Bronchial epithelial cell (primary cell): ENCODE results near the gene GARIN5B. TPM values are rescaled to one million over a fixed set of nuclear protein-coding genes. Genes with fewer than 3 reads are reported as not detected.
A peak's percentile ranks its signal among the peaks of the same experiment; 100 is the strongest.
"Not testable (repeated sequence)": the region's sequence is repeated elsewhere in the genome, so short reads cannot be mapped to it uniquely, and the experiment has no call there.

Experiments
- DNase-seq: peaks from one replicate; pipeline ENCODE4 v3.0.0-alpha.2; 2010; ENCODE audit warnings: low read depth
- FAIRE-seq: peaks from 2 replicates; lab custom pipeline; 2011; peaks lifted over from hg19 to GRCh38; lab: Jason Lieb, UNC
- H3K27me3 ChIP-seq: 2 replicates; pipeline ENCODE4 v1.5.1; 2011; ENCODE audit warnings: low read length; ENCODE audit not compliant: control insufficient read depth, insufficient read depth
- H3K36me3 ChIP-seq: 2 replicates; pipeline ENCODE4 v1.5.1; 2011; ENCODE audit warnings: low read length; ENCODE audit not compliant: control insufficient read depth, insufficient read depth
- H3K4me3 ChIP-seq: 2 replicates; pipeline ENCODE4 v1.5.1; 2011; ENCODE audit warnings: mild to moderate bottlenecking, low read depth, low read length, control low read depth
- total RNA-seq: library from RNA; depleted of rRNA; stranded (reverse); fragments of >200 nt; gene quantifications from 2 replicates; pipeline ENCODE4 v1.2.1, GENCODE V29; 2014
- TF ChIP-seq, protein P1 (sequence below): IDR thresholded peaks from 2 replicates; pipeline ENCODE4 v1.5.1; 2011; ENCODE audit warnings: mild to moderate bottlenecking, moderate library complexity, low read length, control low read depth, inconsistent platforms; ENCODE audit not compliant: insufficient read depth, severe bottlenecking

GARIN5B gene
- total RNA-seq, 1 donor from 2014 or later: not detected

DNA sequence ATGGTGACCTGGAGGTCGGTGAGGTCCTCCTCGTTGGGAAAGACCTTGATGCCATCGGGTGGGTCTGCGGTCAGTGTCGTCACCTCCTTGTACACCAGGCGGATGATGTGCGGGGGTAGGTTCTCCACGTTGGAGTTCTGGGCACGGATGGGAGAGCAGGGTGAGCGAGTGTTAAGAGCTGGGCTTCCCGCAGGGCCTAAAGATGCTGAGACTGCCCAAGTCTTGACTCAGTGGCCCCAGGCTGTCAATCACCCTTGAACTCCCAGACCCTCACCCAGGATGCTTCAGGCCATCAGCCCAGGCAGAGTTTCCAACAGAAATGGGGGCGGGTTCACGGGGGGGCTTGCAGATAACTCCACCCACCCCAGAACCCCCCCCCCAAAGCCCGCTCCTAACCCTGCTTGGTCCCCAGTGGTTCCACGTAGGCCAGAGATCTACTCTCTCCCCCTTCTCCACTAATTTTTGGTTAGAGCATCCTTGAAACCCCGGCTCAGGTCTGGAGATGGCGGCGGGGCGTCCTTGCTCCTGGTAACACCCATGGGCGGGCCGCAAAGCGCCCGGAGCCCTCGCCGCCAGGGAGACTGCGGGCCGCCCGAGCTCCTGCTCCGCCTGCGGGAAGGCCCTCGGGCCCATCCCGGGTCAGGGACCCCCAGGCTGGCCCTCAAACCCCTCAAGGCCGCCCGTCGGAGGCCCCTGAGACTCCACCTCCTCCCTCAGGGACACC, 43.9 kb upstream of the GARIN5B start:
- Histone ChIP-seq H3K36me3 (peaks cover 17% of the 10 kb centered on the region), H3K4me3 (peak overlapping the region; percentile 76), H3K27me3 (no peaks in the 10 kb centered on the region)
- FAIRE-seq (no peak), DNase-seq (no peak)
- TF ChIP-seq, protein P1, sequence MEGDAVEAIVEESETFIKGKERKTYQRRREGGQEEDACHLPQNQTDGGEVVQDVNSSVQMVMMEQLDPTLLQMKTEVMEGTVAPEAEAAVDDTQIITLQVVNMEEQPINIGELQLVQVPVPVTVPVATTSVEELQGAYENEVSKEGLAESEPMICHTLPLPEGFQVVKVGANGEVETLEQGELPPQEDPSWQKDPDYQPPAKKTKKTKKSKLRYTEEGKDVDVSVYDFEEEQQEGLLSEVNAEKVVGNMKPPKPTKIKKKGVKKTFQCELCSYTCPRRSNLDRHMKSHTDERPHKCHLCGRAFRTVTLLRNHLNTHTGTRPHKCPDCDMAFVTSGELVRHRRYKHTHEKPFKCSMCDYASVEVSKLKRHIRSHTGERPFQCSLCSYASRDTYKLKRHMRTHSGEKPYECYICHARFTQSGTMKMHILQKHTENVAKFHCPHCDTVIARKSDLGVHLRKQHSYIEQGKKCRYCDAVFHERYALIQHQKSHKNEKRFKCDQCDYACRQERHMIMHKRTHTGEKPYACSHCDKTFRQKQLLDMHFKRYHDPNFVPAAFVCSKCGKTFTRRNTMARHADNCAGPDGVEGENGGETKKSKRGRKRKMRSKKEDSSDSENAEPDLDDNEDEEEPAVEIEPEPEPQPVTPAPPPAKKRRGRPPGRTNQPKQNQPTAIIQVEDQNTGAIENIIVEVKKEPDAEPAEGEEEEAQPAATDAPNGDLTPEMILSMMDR: no peak

DNA sequence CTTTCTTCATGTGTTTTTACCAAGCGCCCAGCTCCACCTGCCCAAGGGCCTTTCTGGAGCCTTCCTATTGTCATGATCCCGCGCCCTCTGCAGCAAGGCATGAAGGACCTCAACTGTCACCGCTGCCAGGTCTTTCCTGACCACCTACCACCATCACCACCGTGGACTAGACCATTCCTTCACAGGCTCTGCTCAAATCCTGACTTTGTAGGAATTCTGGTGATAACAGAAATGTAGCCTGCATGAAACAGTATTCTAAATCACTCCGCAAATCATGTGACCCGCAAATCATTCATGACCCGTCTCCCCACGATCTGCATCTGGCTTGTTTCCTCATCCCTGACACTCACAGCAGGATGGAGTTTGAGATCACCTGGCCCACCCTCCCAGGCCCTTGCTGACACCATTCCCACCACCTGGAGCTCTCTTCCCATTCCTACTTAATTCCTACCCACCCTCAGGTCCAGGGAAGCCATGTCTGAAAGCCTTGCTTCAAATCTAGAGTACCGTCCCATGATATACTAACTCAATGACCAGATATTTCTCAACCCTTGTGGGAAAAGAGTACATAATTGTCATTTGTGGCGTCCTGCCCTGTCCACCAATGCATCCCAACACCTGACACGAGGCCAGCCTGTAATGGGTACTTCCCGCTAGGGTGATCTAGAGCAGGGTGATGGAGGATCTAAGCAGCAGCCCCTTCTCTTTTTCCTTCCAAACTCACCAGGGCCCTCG, 43.2 kb upstream of the GARIN5B start:
- no peak overlapping the region for H3K4me3 ChIP-seq
- TF ChIP-seq, protein P1: no peak
- DNase-seq (no peak), FAIRE-seq (no peak)
- H3K36me3 ChIP-seq: peaks cover 20% of the 10 kb centered on the region
- no peaks in the 10 kb centered on the region for H3K27me3 ChIP-seq

DNA sequence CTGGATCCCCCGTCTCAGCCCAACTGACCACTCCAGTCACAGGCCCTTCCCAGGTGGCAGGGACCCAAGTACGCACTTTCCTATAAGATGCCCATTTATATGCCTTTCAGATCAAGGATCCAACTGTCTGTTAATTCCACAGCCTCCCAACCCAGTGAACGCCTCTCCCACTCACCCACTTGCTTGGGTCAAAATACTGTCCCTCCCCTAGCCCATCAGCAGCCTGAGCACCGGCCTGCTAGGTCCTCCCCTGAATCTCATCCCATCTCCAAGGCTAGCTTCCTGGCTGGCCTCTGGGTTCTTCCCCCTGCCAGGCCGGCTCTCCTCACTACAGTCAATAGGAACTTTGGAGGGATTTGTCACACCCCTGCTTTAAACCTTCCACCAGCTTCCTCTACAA, 42.6 kb upstream of the GARIN5B start:
- Histone ChIP-seq H3K4me3 (no peak overlapping the region), H3K27me3 (no peaks in the 10 kb centered on the region), H3K36me3 (peaks cover 20% of the 10 kb centered on the region)
- TF ChIP-seq, protein P1: no peak
- DNase-seq (no peak), FAIRE-seq (no peak)

DNA sequence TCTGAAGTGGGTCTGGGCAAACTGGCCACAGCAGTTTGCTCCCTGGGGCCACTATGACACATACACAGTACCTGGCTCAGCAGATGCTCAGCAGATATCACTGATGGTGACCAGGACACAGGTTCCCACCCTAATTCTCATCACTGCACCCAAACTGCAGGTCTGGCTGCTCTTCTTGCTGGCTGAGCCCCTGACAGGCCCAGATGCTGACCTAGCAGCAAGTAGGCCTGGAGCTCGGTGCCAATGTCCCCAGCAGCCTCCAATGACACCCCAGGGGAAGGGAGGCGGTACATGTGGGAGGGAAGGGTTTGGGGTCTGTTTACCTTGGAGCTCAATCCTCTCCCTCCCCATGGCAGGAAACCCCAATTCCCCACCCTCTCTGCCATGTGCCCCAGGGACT, 39.4 kb upstream of the GARIN5B start:
- no peak for DNase-seq
- TF ChIP-seq, protein P1: no peak
- FAIRE-seq: no peak
- no peaks in the 10 kb centered on the region for H3K27me3 ChIP-seq
- peaks cover 20% of the 10 kb centered on the region for H3K36me3 ChIP-seq
- H3K4me3 ChIP-seq: no peak overlapping the region

DNA sequence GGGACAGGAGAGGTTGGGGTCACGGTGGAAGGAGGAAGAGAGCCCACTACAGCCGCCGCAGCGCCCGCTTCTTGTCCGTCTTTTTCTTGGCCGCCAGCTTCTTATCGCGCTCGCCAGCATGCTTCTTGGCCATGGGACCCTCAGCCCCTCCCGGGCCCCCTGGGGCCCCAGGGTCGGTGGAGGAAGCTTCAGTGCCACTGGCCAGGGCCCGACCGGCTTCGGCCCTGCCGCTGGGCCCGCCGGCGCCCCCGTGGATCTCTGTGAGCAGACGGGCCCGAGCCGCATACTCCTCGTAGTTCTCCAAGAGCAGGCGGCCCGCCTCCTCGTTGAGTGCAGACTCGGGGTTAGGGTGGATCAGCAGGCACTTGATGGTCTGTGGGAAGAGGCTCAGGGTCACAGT, 38.3 kb upstream of the GARIN5B start:
- H3K4me3 ChIP-seq, FAIRE-seq, H3K27me3 ChIP-seq, DNase-seq: not testable (repeated sequence)
- H3K36me3 ChIP-seq: peaks cover 20% of the 10 kb centered on the region

DNA sequence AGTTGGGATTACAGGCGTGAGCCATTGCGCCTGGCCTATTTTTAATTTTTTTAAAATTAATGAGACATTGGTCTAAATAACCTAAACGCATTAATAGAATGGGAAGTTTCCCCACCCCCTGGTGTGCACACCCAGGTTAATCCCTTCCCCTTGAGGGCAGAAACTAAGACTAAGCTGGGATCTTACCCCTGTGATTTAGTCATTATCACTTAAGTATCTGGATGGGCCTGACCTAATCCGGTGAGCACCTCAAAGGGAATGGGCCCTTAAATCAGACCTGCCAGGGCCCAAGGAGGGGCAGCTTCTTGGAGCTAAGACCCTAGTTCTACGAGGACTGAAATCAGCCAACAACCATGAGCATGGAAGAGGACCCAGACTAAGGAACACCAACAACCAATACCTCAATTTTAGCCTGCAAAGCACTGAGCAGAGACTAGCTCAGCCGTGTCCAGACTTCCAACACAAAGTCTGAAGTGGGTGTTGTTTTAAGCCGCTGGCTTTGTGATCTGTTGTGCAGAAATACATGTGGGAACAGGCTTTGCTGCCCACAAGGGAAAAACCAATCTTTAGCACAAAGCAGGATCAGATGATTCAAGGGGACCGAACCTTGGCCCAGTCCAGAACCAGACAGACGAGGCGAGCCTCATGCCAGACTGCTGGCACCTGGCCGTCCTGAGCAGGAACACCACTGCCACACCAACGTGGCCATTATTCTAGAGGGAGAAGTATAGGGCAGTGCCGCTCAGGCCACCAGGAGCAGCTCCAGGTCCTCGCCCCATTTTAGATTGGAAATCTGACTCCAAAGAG, 37.4 kb upstream of the GARIN5B start:
- Histone ChIP-seq H3K4me3 (no peak overlapping the region), H3K27me3 (no peaks in the 10 kb centered on the region), H3K36me3 (peaks cover 17% of the 10 kb centered on the region)
- FAIRE-seq (no peak), DNase-seq (peak; percentile 56)
- TF ChIP-seq, protein P1: no peak
